SU-DHL-6 (cell line): ENCODE results near the gene SMOC2.

Experiments
- CTCF ChIP-seq: fragments of 200-600 bp; sonication (generic); IDR thresholded peaks from one replicate; pipeline ENCODE4 v1.5.1; 2017; ENCODE audit warnings: antibody characterized with exemption, mild to moderate bottlenecking, low read length, moderate library complexity; ENCODE audit not compliant: insufficient read depth, poor library complexity, severe bottlenecking
- EZH2phosphoT487 ChIP-seq: fragments of 200-600 bp; sonication (generic), shearing (Covaris generic); conservative IDR thresholded peaks from 2 replicates; pipeline ENCODE4 v1.6.1; 2018; ENCODE audit warnings: mild to moderate bottlenecking, antibody characterized with exemption, low read length, moderate library complexity, mixed read lengths

DNA sequence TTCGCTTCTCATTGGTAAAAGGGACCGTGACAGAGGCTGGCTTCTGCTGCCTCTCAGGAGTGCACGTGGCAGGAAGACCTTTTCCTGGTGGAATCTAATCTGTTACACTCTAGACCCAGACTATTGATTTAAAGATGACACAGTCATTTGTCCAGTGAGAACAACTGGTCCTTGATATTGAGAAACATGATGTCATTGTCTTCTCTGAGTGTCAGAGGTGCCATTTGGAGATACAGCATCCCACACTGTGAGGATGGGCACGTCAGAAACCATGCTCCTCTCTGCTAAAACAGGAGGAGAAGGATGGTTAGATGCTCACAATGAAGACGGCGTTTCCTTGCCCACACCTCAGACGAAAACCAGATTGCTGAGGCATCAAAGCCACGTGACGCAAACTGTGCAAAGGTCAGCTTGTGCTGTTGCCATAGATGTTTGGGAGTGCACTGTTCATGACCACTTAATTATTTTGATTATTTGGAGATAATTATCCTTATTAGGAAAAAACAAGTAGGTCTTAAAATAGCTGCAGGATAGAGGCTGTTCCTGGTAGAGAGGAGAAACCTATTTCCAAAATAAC is 169.0 kb downstream of the SMOC2 start:
- TF ChIP-seq CTCF (no peak), EZH2phosphoT487 (no peak)
